GM21825 (cell line): ENCODE data around the gene SCAF8.
"Not testable (repeated sequence)": the region's sequence is repeated elsewhere in the genome, so short reads cannot be mapped to it uniquely, and the experiment has no call there.

Source experiments
- ATAC-seq: cut with Tn5 transposase; IDR thresholded peaks from one replicate; pipeline ENCODE4 v1.9.1; 2021; ENCODE audit warnings: mild to moderate bottlenecking, moderate library complexity; ENCODE audit not compliant: unreplicated experiment

SCAF8 gene

GRCh38 chr6:154733183-154733625 is at the start of gene SCAF8:
Gene SCAF8 (plus strand): TSS chr6:154733416. CDS start chr6:154733901, 485 bp downstream.
- peak; percentile 78 for ATAC-seq

- ATAC-seq = peak; percentile 88
Measured at GRCh38 chr6:154683756-154684523, 49.3 kb upstream of the SCAF8 start.

GRCh38 chr6:154686162-154686561 is 47.1 kb upstream of the SCAF8 start:
- no peak for ATAC-seq

- ATAC-seq = no peak
Measured at GRCh38 chr6:154689493-154690255, 43.5 kb upstream of the SCAF8 start.

GRCh38 chr6:154690857-154691256 is 42.4 kb upstream of the SCAF8 start:
- ATAC-seq = no peak

DNA sequence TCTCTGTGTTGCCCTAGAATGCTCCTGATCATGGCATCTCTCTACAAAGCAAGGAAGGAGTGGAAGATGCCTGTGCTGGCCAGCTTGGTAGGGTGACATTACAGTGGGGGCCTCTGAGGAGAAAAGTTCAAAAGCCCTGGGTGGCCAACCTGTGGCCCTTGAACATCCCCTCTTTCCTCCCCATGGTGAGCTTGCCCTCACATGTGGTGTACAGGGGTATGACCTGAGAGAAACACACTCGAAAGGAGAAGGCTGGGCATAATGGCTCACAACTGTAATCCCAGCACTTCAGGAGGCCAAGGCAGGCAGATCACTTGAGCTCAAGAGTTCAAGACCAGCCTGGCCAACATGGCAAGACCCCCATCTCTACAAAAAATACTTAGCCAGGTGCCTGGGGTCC is 36.6 kb upstream of the SCAF8 start:
- ATAC-seq = no peak

- ATAC-seq = no peak
Measured at GRCh38 chr6:154703124-154703523, 30.1 kb upstream of the SCAF8 start.

GRCh38 chr6:154705471-154706113 is 27.6 kb upstream of the SCAF8 start:
- no peak for ATAC-seq

- ATAC-seq = no peak
Measured at GRCh38 chr6:154706389-154706788, 26.8 kb upstream of the SCAF8 start.

DNA sequence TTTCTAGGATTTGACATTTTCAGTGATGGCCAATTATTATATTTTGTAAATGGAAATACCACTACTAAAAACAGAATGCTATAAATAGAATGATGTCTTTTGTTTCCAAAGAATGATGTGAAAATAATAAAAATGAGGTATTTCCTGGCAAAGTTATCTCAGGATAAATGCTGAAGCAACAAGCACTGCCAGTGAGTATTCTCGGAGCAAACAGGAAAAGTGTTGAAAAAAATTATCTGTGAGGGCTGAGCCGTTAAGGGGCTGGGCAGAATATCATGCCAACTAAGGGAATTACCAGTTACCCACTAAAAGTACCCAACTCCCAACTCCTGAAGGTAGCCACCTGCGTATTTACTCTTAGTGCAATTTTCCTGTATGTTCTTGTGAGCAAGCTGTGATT is 23.6 kb upstream of the SCAF8 start:
- ATAC-seq = no peak

- no peak for ATAC-seq
Measured at GRCh38 chr6:154710689-154711088, 22.5 kb upstream of the SCAF8 start.

DNA sequence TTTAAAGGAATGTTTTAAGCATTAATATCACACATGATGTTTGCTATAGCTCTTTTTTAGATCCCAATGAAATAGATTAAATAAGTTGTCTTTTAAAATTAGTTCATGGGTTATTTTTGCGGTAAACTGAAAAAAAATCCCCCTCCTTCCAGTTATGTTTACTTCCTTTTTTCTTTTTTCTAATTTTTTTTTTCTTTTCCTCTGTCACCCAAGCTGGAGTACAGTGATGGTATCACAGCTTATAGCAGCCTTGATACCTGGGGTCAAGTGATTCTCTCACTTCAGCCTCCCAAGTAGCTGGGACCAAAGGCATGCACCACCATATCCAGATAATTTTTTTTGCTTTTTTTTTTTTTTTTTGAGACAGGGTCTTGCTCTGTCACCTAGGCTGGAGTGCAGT is 17.8 kb upstream of the SCAF8 start:
- no peak for ATAC-seq

DNA sequence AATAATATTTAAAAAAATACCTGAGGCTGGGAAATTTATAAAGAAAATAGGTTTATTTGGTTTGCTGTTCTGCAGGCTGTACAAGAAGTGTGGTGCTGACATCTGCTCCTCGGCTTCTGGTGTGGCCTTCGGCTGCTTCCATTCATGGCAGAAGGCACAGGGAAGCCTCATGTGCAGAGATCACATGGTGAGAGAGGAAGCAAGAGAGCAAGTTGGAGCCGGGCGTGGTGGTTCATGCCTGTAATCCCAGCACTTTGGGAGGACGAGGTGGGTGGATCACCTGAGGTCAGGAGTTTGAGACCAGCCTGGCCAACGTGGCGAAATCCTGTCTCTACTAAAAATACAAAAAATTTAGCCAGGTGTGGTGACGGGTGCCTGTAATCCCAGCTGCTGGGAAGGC is 16.9 kb upstream of the SCAF8 start:
- not testable (repeated sequence) for ATAC-seq

- no peak for ATAC-seq
Measured at GRCh38 chr6:154719433-154719832, 13.8 kb upstream of the SCAF8 start.

GRCh38 chr6:154719854-154720253 is 13.4 kb upstream of the SCAF8 start:
- ATAC-seq = no peak

GRCh38 chr6:154721460-154721859 is 11.8 kb upstream of the SCAF8 start:
- ATAC-seq = no peak

- no peak for ATAC-seq
Measured at GRCh38 chr6:154726887-154727286, 6.3 kb upstream of the SCAF8 start.

DNA sequence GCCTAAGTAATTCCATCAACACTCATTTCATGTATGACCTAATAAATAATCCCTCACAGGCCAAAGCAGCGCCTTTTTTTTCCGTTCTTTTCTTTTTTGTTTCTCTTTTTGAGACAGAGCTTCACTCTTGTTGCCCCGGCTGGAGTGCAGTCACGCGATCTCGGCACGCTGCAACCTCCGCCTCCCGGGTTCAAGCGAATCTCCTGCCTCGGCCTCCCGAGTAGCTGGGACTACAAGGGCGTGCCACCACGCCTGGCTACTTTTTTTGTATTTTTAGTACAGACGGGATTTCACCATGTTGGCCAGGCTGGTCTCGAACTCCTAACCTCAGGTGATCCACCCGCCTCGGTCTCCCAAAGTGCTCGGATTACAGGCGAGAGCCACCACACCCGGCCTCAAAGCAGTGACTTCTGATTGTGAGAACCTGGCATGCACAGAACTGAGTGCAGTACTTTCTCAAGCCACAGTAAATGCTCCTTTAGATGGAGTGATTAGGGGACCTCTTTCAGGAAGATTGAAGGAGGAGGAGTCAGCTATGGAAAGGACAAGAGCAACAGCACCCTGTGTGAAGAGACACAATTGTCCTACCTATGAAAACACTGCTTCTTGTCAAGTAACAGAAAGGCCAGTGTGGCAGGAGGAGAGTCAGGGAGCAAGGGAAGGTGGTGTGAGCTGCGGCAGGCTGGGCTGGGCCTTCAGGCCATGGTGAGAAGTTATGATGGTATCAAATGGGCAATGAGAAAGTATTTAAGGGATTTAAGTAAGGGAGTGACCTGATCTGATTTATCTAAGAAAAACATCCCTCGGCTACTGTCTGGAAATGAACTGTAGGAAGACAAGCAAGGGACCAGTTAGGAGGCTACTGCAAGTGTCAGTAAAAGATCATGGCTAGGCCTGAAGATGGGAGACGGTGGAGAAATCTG is 1.7 kb upstream of the SCAF8 start:
- no peak for ATAC-seq

DNA sequence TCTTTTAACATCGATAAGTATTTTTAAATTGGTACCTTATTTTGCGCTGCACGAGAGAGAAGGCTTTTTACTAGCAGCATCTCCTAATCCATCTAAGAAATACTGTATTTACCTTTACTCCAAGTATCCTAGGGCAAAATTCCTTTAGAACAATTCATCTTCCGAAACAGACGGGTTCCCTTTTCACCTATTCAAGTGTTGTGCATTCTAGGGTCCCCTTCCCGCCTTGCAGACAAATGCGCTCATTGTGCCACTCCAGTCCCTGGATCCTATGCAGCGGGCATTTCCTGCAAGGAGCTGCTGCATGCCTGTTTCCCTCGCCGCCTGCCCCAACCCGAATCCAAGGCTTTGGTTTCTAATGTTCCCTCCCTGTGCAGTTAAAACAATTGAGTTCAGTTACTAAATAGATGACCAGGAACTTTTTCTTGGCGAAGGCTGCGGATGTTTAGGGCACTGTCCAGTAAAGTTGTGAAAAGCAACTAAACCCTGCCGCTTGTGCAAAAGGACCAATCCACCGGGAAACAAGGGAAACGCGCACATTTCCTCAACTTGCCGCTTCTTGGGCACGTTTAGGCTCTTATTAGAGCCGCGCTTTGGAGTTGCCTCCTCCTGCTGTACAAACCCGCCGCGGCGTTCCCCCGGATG is 556 bp upstream of the SCAF8 start:
- no peak for ATAC-seq
